RCC 7860 (cell line): ENCODE data around the gene LRRC8A.
"Not testable (repeated sequence)": the region's sequence is repeated elsewhere in the genome, so short reads cannot be mapped to it uniquely, and the experiment has no call there.

Experiments used
- DNase-seq: peaks from one replicate; pipeline ENCODE4 v3.0.0-alpha.2; 2015; ENCODE audit warnings: low spot score
- FAIRE-seq: peaks from 2 replicates; lab custom pipeline; 2012; peaks lifted over from hg19 to GRCh38; lab: Jason Lieb, UNC

Gene LRRC8A

GRCh38 chr9:128947277-128947526, 65.3 kb downstream of the LRRC8A start:
- DNase-seq (no peak), FAIRE-seq (no peak)

GRCh38 chr9:128947527-128948301, 65.8 kb downstream of the LRRC8A start, which contains the start of the genes DOLK and NUP188:
TSS of gene DOLK (minus strand) at chr9:128947603. CDS start at chr9:128947303, 300 bp downstream.
TSS of gene NUP188 (plus strand) at chr9:128947699. CDS start at chr9:128947720, 21 bp downstream.
- FAIRE-seq = no peak
- DNase-seq = peak; percentile 75

DNA sequence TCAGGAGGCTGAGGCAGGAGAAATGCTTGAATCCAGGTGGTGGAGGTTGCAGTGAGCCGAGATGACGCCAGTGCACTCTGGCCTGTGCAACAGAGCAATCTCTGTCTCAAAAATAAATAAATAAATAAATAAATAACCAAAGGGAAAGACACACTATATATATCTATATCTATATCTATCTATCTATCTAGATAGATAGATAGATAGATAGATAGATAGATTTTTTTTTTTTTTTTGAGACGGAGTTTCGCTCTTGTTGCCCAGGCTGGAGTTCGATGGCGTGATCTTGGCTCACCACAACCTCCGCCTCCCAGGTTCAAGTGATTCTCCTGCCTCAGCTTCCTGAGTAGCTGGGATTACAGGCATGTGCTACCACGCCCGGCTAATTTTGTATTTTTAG, 79.5 kb downstream of the LRRC8A start:
- DNase-seq = not testable (repeated sequence)

More for the DNA sequence above, 79.5 kb downstream of the LRRC8A start:
- FAIRE-seq = not testable (repeated sequence)
